Measurements from ENCODE around the gene NFAM1. TPM values are rescaled to one million over a fixed set of nuclear protein-coding genes. Genes with fewer than 3 reads are reported as not detected.

The NFAM1 gene
- total RNA-seq, 1 experiment from 2014 or later = not detected

DNA sequence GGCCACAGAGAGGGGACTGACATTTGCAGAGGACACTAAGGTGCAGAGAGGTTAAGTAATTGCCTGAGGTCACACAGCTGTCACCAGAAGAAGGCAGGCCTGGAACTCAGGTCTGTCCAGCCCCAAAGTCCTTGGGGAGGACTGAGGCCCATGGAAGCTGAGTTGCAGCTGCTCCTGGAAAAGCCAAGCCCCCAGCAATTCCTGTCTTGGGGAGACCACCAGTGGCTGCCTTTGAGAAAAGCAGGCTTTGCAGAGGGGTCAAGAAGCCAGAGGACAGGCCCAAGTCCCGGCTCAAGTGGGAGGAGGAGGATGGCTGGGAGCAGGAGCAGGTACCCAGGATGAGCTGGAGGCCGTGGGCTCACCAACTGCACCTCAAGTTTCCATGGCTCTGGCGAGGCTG lies 3.4 kb downstream of the NFAM1 start:
- no peak for DNase-seq
- H3K36me3 ChIP-seq = no peaks in the 10 kb centered on the region
- no peak overlapping the region for H3K4me3 ChIP-seq
- no peaks in the 10 kb centered on the region for H3K9me3 ChIP-seq
- H3K27me3 ChIP-seq = no peaks in the 10 kb centered on the region

DNA sequence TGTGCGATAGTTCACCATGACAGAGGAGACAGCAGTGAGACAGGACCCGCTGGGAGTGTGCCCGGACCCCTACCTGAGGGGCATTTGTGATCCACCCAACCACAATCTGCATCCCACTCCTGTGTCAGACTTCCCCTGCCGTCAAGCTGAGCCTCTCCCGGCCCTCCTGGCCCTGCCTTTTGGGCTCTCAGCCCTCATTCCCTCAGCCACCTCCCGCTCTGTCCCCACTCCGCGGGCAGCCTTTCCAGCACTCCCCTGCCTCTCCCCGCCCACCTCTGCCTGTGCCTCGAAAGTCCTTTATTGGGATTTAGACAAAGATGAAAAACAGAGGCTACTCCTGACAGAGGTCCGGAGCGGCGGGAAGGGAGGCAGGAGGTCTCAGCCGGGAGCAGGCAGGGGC lies 4.2 kb downstream of the NFAM1 start:
- no peak for DNase-seq
- H3K27me3 ChIP-seq = no peaks in the 10 kb centered on the region
- H3K36me3 ChIP-seq = no peaks in the 10 kb centered on the region

DNA sequence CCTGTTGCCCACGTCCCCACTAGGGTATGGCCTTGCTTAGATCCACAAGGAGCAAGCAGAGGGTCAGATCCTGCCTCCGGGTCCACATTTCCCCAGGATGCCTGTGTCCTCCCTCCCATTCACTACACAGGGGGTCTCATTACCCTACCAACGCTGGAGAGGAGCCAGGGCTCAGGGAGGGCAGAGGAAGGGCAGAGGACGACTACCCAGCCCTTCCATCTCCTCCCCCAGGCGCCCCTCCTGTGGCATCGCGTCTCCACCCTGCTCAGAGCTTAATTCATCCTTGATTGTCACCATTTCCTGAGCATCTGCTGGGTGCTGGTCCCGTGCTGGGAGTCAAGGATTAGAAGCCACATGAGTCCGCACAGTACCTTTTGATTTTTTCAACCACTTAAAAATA lies 5.0 kb downstream of the NFAM1 start:
- Histone ChIP-seq H3K36me3 (no peaks in the 10 kb centered on the region), H3K9me3 (no peaks in the 10 kb centered on the region), H3K4me3 (no peak overlapping the region), H3K27me3 (no peaks in the 10 kb centered on the region)
- no peak for DNase-seq

More for the DNA sequence above, 4.2 kb downstream of the NFAM1 start:
- no peaks in the 10 kb centered on the region for H3K9me3 ChIP-seq
- no peak overlapping the region for H3K4me3 ChIP-seq

- Histone ChIP-seq H3K36me3 (no peaks in the 10 kb centered on the region), H3K27me3 (no peaks in the 10 kb centered on the region), H3K9me3 (no peaks in the 10 kb centered on the region), H3K4me3 (no peak overlapping the region)
- no peak for DNase-seq
Observed at GRCh38 chr22:42425989-42426355, 6.2 kb downstream of the NFAM1 start.

GRCh38 chr22:42425337-42425988 lies 6.7 kb downstream of the NFAM1 start:
- Histone ChIP-seq H3K27me3 (no peaks in the 10 kb centered on the region), H3K4me3 (no peak overlapping the region), H3K9me3 (no peaks in the 10 kb centered on the region), H3K36me3 (no peaks in the 10 kb centered on the region)
- DNase-seq = no peak

- no peaks in the 10 kb centered on the region for H3K9me3 ChIP-seq
- DNase-seq = no peak
Observed at GRCh38 chr22:42419243-42419881, 12.8 kb downstream of the NFAM1 start.

DNA sequence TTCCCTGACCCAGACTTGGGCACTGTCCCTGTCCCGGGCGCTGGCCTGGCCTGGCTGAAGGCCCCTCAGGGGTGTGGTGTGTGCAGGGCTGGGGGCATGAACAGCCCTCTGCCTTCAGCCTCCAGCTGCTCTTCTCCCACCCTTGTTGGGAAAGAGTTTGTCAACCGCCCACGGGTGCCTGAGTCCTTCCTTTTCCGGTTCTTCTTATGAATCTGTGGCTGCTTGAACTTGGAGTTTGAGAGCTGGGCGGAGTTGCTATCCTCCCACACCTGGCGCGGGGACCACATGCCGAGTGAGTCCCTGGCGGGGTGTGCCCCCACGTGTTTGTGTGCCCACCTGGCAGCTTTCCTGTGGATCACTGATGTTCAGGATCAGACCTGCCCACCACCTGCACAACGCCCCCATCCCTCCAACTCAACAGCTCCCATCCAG lies 13.4 kb downstream of the NFAM1 start:
- H3K4me3 ChIP-seq = no peak overlapping the region
- no peaks in the 10 kb centered on the region for H3K27me3 ChIP-seq
- no peaks in the 10 kb centered on the region for H3K36me3 ChIP-seq
- no peak for DNase-seq
- no peaks in the 10 kb centered on the region for H3K9me3 ChIP-seq

More at GRCh38 chr22:42419243-42419881, 12.8 kb downstream of the NFAM1 start:
- H3K27me3 ChIP-seq = no peaks in the 10 kb centered on the region
- H3K4me3 ChIP-seq = no peak overlapping the region
- no peaks in the 10 kb centered on the region for H3K36me3 ChIP-seq

GRCh38 chr22:42417645-42418305 lies 14.4 kb downstream of the NFAM1 start:
- no peaks in the 10 kb centered on the region for H3K9me3 ChIP-seq
- H3K36me3 ChIP-seq = no peaks in the 10 kb centered on the region
- no peak overlapping the region for H3K4me3 ChIP-seq
- no peak for DNase-seq
- H3K27me3 ChIP-seq = no peaks in the 10 kb centered on the region

DNA sequence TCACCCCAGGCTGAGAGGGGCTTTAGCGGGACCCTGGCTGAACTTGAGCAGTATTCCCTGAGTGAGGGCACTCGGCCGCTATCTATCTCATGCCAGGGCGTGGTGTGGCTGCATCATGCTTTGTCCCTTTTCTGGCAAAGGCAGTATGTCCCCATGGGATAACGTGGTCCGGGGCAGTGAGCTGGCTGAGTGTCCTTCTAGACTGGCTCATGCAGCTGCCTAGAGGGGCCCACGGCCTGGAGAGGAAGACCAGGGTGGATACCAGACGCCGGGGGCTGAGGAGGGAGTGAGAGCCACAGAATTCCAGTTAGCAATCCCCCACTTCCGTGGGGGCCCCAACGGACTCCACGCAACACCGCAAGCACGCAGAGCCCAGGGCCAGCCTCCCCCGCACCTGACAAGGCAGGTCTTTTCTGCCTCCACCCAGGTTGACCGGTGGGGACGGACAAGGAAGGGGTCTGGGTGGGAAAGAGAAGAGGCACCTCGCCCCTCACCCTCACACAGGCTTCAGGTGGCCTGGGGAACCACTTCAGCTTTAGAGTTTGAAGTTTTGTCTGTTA lies 15.5 kb downstream of the NFAM1 start:
- H3K4me3 ChIP-seq = no peak overlapping the region
- no peaks in the 10 kb centered on the region for H3K27me3 ChIP-seq
- DNase-seq = no peak
- H3K9me3 ChIP-seq = no peaks in the 10 kb centered on the region
- H3K36me3 ChIP-seq = no peaks in the 10 kb centered on the region

DNA sequence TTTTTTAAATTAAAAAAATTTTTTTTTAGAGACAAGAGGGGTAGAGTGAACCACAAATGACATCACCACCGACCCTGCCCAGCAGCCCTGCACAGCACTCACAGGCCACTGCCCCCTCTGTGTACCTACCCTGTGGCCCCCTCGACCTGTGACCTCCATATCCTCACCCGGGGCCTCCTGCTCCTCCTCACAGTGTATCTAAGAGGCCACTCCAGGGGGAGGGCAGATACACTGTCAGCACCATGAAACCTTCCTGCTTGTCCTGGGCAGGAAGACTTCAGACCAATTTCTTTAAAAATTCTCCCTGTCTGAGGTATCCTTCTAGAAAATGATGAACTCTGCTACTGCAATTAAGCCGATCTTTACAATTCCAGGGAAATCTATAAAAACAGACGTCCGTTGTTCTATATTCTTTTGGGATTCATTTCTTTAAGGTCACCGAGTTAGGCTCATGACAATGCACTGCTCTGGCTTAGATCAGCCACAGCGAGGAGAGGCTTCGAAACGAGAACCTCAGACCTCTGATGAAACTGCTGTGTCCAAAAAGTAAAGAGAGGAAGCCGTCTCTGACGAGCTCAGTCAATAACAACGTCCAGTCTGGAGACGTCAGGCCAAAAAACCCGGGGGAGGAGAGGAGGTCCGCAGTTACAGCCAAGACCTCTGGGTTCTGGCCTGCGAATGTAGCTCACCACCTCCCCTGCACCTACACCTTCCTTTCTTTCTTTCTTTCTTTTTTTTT lies 17.5 kb downstream of the NFAM1 start:
- Histone ChIP-seq H3K36me3 (no peaks in the 10 kb centered on the region), H3K4me3 (no peak overlapping the region), H3K27me3 (no peaks in the 10 kb centered on the region), H3K9me3 (no peaks in the 10 kb centered on the region)
- no peak for DNase-seq

GRCh38 chr22:42414021-42414420 lies 18.2 kb downstream of the NFAM1 start:
- Histone ChIP-seq H3K27me3 (no peaks in the 10 kb centered on the region), H3K4me3 (no peak overlapping the region), H3K9me3 (no peaks in the 10 kb centered on the region), H3K36me3 (no peaks in the 10 kb centered on the region)
- DNase-seq = no peak

- Histone ChIP-seq H3K9me3 (no peaks in the 10 kb centered on the region), H3K27me3 (no peaks in the 10 kb centered on the region), H3K36me3 (no peaks in the 10 kb centered on the region), H3K4me3 (no peak overlapping the region)
- DNase-seq = no peak
Observed at GRCh38 chr22:42412744-42413333, 19.4 kb downstream of the NFAM1 start.

DNA sequence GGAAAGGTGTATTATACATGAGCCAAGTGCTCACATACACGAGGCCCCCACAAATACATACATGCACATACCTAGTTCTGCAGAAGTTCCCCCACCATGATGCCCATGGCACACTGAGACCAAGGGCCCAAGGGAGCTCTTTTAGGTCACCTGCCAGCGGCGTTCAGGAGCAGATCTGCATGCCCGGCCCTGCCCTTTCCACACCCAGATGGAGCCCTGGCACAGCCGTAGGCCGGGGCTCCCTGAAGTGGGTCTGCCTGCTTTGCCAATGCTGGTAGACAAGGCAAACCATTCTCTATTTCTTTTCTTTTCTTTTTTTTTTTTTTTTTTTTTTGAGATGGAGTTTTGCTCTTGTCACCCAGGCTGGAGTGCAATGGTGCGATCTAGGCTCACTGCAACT lies 21.5 kb downstream of the NFAM1 start:
- no peak for DNase-seq
- no peaks in the 10 kb centered on the region for H3K36me3 ChIP-seq
- no peak overlapping the region for H3K4me3 ChIP-seq
- H3K9me3 ChIP-seq = no peaks in the 10 kb centered on the region
- H3K27me3 ChIP-seq = no peaks in the 10 kb centered on the region

GRCh38 chr22:42408810-42409529 lies 23.2 kb downstream of the NFAM1 start:
- Histone ChIP-seq H3K4me3 (no peak overlapping the region), H3K9me3 (no peaks in the 10 kb centered on the region), H3K36me3 (no peaks in the 10 kb centered on the region), H3K27me3 (no peaks in the 10 kb centered on the region)
- no peak for DNase-seq

DNA sequence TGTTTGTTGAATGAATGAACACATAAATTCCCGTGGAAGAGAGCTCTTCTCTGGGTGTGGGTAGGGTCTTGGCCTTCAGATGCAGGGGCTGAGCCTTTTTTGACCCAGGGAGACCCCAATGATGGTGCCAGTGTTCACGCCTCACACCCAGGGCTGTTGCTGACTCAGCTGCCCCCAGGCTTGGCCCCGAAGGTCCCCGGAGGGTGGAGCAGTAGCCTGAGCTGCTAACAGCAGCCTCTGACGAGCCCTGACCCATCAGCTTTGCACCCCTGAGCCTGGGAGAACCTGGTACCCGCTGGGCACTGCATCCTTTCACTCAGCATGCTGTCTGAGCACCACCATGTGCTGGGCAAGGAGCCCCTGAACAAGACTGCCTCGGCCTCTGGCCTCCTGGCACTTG lies 23.9 kb downstream of the NFAM1 start:
- DNase-seq = no peak
- no peaks in the 10 kb centered on the region for H3K36me3 ChIP-seq
- H3K27me3 ChIP-seq = no peaks in the 10 kb centered on the region
- H3K4me3 ChIP-seq = no peak overlapping the region
- no peaks in the 10 kb centered on the region for H3K9me3 ChIP-seq

GRCh38 chr22:42404266-42404665 lies 27.9 kb downstream of the NFAM1 start:
- DNase-seq = no peak
- Histone ChIP-seq H3K36me3 (no peaks in the 10 kb centered on the region), H3K27me3 (no peaks in the 10 kb centered on the region), H3K9me3 (no peaks in the 10 kb centered on the region), H3K4me3 (no peak overlapping the region)

Data from MG63 (cell line).